RPMI8226 (cell line): ENCODE results near the gene PPP2R5C.

Source experiments
- DNase-seq: peaks from one replicate; pipeline ENCODE4 v3.0.0-alpha.2; 2015

Gene PPP2R5C

GRCh38 chr14:101873076-101873825 is 111.7 kb downstream of the PPP2R5C start:
- DNase-seq = no peak

GRCh38 chr14:101873991-101874390 is 112.5 kb downstream of the PPP2R5C start:
- DNase-seq = no peak

GRCh38 chr14:101875041-101875726 is 113.7 kb downstream of the PPP2R5C start:
- DNase-seq = no peak

DNA sequence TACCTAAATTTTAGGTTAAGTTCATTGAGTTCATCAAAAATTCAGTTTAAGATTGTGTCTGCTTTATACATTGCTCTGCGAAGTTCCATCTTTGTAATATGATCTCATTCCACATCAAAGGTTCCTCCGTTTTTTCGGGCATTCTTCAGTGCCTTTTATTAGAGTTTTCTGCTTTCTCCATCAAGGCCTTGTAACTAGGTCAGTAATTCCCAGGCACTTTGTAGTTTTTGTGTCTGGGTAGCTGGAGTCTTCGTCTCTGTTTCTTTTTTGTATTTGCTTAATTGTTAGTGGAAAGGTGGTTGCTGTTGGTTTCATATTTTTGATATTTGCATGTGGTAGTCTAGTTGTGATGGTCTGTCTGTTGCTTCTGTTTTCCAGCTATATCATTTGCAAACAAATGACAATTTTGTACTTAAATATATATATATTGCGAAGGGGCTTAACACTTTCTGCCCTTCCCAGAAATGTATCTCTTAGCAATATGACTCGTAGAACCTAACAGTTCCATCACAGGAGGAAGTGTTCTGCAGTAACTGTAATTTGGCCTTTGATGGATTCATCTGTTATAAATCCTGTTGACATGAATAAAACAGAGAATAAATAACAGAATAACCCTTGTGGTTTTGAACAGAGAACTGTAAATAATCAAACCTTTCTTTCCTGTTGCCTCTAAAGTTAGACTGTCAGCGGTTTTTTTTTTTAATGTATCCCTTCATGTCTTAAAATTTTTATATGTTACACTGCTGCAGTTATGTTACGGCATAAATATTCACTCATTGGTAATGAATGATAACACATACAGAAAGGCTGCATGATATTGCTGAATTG is 114.4 kb downstream of the PPP2R5C start:
- no peak for DNase-seq

- DNase-seq = peak; percentile 95
These were observed 115.0 kb downstream of the PPP2R5C start for GRCh38 chr14:101876555-101876938.

- DNase-seq = no peak
These were observed 116.3 kb downstream of the PPP2R5C start for GRCh38 chr14:101877766-101878165.

DNA sequence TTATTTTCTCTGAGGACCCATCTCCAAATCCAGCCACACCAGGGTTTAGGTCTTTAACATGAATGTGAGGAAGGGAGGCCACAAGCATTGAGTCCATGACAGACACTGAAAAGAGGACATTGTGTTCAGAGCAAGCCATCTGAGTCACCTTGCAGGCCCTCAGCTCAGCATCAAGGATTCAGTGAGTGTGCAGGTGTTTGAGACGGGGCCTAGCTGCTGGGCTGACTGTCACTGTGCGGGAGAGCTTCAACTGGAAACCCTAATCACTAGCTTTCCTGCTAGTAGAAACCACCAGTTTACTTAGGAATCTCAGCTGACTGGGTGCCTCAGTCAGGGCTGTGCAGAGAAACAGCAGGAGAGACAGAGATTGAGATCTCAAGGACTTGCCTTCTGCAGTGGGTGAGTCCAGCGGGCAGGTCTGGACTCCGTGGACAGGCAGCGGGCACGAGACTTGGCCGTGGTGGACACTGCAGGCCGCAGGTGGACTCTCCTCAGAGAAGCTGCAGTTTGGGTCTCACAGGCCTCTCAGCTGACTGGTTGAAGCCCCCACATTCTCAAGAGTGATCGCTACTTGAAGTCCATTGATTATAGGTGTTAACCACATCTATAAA is 116.8 kb downstream of the PPP2R5C start:
- peak; percentile 4 for DNase-seq

GRCh38 chr14:101878822-101879528 is 117.5 kb downstream of the PPP2R5C start:
- no peak for DNase-seq

- no peak for DNase-seq
These were observed 118.2 kb downstream of the PPP2R5C start for GRCh38 chr14:101879529-101880336.

- DNase-seq = no peak
These were observed 119.9 kb downstream of the PPP2R5C start for GRCh38 chr14:101881426-101881825.

GRCh38 chr14:101882141-101882935 is 120.8 kb downstream of the PPP2R5C start:
- DNase-seq = no peak

GRCh38 chr14:101884089-101884933 is 122.8 kb downstream of the PPP2R5C start:
- DNase-seq = no peak

DNA sequence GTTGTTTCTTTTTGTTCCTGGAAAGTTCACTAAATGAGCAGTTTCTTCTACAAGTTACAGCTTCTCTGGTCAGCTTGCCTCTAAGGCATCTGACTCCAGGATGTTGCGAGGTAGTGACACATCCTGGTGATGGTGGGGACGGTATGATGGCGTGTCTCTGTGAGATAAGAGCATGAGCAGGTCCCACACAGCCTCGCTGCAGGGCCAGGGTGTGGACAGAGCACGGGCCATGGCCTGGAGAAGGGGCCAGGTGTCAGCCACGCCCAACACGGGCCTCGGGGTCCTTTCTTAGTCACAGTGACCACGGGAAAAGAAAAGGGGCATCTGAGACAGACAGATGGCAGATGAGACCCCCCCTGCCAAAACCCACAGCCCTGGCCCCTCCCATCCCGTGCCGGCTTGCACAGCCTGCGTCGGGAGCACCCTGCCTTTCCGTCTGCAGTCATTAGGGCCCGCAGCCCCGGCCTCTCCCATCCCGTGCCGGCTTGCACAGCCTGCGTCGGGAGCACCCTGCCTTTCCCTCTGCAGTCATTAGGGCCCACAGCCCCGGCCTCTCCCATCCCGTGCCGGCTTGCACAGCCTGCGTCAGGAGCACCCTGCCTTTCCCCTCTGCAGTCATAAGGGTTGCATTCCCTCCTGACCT is 123.5 kb downstream of the PPP2R5C start:
- no peak for DNase-seq

- DNase-seq = no peak
These were observed 125.7 kb downstream of the PPP2R5C start for GRCh38 chr14:101887219-101887618.

DNA sequence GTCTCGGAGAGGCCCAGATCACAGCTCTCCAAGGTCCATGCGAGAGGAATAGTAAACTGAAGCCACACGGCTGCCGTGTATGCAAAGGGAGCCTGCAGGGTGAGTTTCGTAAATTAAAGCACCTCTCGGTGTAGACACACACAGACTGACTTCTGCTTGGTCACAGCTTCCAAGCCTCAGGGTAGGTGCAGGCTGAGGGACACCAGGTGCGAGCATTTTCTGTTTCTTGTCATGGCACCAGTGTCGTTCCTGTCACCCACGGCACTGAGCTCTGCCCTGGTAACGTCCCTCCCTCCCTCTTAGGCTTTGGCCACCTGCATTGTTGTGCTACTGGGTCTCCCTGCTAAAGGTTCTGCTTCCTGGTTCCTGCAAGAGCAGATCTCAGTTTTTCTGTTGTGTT is 126.7 kb downstream of the PPP2R5C start:
- no peak for DNase-seq

GRCh38 chr14:101889366-101889765 is 127.9 kb downstream of the PPP2R5C start:
- DNase-seq = no peak

DNA sequence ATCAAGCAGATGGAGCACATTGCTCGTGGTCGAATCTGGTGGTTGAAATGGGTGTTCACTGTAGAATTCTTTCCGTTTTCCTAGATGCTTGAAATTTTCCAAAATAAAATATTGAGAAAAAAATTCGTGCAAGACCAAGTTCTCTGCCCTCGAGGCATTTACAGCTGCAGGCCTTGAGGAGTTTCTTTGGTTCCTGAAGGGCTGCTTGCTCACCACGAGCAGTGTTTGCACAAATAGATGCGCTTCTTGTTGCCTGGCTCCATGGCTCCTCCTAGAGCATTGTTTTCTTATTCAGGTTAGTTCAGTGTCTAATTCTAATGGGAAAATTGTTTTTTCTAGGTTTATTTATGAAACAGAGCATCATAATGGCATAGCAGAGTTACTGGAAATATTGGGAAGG is 128.4 kb downstream of the PPP2R5C start:
- no peak for DNase-seq

- DNase-seq = no peak
These were observed 130.0 kb downstream of the PPP2R5C start for GRCh38 chr14:101891471-101891870.

GRCh38 chr14:101893759-101894158 is 132.2 kb downstream of the PPP2R5C start:
- DNase-seq = no peak
